ENCODE results near the gene PARP4.
"Not testable (repeated sequence)": the region's sequence is repeated elsewhere in the genome, so short reads cannot be mapped to it uniquely, and the experiment has no call there.

Gene PARP4

DNA sequence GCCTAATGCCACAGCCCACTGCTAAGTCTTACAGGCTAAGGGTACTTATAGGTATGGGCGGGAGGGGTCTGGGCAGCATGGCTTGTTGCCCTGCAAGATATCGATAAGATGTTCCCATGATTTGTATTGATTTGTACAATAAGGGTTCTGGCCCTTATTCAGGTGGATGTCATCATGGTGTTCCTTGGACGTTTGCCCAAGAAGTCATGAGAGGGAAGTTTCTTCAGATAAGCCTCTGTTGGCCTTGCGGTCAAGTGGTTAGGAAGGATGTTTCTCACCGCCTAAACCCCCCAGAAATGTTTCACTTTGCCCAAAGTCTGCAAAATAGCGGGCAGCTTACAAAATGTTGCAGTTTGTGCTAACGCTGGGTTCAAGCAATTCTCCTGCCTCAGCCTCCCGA, 7.3 kb downstream of the PARP4 start:
- DNase-seq, result no peak

DNA sequence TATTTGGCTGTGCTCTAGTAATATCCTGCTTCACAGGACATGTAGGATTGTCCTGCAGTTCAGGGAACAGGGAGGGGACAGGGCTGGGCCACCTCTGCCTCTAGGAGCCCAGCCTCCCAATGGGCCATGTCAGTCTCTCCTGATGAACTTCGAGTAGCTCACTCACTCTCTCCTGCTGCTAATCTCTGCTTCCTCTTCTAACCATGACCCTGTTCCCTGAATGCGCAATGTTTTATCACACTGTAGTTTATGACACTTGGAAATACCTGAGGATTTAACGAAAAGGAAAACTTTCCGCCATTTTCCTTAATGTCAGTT, 9.2 kb downstream of the PARP4 start:
- DNase-seq, result no peak

DNA sequence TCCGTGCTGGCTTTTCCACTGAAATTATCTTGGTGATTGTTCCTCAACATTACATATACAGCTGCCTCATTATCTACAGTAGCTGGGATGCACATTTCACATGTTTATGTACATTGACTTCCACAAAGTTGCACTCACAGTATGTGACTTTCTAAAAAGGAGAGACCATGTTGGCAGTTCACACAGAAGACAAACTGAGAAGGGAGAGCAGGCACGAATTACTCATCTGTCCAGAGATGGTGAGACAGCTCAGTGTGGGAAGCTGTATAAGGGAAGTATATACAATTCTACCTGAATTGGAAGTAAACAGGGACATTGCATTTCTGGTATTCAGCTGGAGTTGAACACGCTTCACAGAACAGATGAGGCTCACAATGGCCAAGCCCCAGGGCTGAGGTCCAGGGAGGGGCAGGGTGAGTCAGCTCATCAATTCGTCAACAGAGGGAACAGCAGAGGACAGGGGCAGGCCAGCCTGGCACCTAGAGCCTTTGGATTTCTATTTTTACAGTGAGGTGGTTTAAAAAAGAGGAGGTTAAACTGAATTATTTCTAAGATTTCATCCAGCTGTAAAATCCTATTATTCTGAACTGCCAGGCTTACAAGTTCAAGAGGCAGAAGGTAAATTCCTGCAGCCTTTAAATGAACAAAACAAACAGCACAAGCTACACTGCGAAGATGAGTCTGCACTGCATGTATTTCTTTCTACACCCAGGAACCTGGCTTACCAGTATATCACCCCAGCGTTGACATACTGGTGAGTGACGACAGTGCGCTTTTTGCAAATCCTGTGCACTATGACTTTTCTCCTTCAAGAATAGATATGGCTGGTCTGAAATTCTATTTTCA, 9.8 kb downstream of the PARP4 start:
- peak; percentile 8 for DNase-seq

DNA sequence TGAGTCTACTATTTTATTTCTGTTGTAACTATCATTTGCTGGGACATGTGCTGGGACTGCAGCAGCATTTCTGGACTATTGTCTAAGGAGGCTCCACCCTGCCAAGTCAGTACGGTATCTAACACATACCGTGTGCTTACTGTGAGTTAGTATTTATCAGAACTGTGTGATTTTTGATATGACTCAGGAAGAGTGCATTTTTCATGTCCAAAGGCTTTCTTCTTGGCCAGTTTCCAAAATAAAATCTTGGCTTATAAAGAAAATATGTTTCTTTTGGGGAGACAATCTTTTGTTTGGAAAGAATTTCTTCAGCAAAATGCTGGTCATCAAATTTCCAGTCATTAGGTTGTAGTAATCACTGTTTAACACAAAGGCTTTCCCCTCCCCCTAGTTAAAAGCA, 11.6 kb downstream of the PARP4 start:
- DNase-seq, result no peak

DNA sequence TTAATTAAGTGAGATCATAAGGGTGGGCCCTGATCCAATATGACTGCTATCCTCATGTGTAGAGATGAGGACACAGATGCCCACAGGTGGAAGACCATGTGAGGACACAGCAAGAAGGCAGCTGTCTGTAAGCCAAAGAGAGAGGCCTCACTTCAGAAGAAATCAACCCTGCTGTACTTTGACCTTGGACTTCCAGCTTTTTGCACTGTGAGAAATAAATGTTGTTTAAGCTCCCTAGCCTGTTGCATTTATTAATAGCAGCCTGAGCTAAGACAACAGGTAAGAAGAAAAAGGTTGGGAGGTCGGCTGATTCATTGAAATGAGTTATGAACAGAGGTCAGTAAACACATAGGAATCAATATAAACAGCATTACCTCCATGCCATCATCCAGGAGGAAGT, 14.8 kb downstream of the PARP4 start:
- no peak for DNase-seq

DNA sequence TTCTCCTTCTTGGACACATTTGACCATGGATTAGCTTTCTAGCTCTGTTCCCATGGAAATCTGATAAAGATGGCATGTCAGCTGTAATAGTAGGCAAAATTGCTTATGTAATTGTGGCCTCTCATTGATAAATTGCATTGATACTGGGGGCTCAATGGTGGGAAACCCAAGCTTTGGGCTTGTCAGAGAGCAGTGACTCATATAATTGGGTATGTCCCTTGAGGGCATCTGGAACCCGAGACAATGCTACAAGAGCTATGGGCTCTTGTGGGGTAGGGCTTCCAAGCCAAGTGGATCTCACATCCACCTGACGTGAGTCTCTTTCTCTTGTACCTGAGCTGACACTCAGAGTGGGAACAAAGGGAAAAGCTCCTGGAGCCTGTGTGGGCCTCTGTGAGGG, 16.3 kb downstream of the PARP4 start:
- DNase-seq, result not testable (repeated sequence)

DNA sequence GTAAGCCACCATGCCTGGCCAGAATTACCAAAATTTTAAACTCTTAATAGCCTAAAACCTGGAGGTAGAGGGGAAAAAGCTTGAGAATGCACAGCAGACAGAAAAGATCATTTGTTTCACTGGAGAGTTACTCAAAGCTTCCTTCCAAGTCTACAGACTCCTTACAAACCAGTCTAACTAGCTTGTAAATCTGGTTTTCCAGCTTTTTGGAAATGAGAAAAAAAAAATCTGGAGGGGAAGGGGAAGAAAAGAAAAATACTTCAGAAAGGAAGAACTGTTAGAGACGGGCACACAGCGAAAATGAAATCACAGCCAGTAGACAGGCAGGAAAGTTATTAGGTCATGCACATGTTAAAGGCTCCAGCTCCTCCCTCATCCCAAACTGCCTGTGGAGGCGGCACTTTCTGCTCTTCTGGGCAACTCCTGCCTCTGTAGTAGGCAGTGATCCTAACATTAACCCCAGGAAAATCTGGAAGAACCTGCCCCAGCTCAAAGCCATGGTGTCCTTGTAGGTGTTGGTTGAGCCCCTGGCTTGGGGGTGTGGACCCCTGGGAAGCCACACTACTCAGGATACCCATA, 17.3 kb downstream of the PARP4 start:
- no peak for DNase-seq

DNA sequence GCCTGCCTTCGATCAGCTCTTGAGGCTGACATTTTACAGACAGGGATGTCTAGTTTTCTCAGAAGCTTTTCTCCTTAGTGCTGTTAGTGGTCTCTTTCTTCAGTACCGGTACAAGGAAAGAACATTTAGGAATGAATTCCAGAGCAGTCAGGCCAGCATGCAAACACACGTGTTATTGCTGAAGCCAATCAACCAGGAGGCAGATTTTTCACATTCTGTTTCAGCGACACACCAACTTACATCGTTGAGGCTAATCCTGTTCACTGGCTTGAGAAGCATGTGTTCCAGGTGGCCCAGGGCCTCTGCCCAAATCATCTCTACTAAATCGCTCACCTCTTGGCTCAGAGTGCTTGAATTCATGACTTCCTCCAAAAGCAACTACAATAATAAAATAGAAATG, 19.2 kb downstream of the PARP4 start:
- DNase-seq, result no peak

DNA sequence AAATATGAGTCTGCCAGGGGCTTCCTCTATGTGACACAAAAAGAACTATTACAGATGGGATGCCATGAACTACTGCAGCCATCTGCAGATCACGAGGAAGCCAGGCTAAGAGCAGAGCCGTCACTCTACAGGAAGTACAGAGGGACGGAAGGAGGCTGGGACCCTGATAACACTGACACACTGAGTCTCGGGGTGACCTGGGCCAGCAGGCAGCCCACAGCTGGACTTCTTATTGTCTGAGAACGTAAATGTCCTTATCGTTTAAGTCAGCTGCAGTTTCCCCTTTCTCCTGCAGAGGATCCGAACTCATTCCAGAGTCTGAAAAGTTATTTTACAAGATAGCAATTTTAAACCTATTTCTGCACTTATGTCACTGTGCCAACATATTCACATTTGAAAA, 20.7 kb downstream of the PARP4 start:
- no peak for DNase-seq

DNA sequence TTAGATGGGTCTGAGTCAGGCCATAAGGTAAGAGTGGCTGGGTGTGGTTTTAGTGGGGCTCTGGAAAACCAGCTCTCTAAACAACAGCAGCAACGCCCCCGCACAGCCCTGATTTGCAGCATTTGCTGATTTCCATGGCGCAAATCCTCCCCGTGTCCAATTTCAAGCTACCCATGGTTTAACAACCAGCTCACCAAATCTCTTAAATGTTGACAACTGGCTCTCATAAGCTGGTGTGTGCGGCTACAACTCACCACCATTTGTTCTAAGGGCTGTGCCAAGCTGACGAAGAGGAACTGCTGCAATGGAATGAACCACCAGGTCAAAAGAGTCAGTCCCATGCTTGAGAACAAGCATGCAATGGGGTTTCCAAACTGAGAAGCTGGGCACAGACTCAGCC, 22.9 kb downstream of the PARP4 start:
- no peak for DNase-seq

DNA sequence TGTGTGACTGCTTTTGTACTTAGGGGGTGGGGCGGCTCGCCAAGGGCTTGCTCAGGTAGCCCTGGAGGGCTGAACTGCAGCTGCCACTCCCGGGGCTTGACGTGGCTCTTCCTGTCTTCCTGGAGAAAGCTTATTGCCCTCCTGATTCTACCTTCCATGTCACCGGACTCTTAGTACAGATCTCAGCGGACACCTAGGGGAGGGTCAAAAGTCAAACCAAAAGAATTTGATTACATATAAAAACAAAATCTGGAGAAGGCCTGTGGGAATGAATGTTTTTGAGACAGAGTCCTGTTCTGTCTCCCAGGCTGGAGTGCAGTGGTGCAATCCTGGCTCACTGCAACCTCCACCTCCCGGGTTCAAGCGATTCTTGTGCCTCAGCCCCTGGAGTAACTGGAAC, 24.5 kb downstream of the PARP4 start:
- DNase-seq, result not testable (repeated sequence)

DNA sequence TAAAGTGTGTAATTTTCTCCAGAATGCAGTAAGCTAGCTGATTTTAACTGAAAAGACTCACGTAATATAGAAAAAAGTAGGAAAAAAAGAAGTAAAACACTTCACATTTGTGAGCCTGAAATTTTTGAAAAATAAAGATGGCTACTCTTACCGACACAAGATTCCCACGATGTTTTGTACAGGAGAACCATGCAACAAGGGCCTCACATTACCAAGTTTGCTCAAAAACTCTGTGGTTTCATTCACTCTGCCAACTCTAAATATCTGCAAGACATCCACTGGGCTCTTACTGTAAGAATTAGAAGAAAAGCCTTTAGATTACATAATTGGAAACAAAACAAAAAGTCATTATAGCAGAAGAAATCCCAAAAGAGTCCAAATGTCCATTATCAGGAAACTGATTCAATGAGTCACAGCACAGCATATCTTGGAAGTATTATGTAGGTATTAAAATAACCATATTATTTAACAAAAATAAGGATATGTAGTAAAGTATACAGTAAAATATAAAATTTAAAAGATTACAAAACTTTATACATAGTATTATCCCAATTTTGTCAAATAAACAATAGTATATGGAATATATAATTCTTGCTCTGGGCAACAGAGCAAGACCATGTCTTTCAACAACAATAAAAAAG, 26.4 kb downstream of the PARP4 start:
- DNase-seq, result not testable (repeated sequence)

DNA sequence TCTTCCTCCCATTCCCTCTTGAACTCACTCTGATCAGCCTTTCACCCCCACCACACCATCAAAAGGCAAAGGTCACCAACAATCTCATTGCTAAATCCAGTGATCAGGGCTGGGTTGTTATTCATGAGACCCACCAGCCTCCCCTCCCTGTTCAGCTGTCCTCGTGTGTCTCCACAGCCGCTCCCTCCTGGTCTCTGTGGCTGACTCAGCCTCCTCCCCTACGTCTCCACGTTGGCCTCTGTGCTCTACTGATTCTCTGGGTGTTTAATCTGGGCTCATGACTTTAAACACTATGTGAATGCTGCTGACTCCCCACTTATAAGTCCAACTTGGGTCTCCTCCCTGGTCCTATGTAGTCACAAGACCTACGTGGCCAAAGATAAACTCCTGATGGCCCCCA, 38.9 kb downstream of the PARP4 start:
- DNase-seq, result no peak

DNA sequence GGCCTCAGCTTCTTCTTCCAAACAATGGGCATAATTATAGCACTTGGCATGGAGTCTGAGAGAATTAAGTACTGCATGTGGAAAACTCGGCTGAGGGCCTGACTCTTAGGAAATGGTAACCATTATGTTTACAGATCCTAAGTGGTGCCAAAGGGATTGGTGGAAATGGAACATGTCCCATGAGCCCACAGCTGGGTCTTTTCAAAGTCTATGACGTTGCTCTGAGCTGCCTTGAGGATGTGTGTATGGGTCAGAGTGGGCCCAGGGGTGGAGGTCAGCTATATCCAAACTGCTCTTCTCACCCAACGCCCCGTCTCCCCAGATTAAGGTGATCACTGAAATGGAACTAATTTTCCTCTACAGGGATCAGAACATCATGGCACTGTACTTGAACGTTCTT, 40.4 kb downstream of the PARP4 start:
- DNase-seq, result not testable (repeated sequence)

DNA sequence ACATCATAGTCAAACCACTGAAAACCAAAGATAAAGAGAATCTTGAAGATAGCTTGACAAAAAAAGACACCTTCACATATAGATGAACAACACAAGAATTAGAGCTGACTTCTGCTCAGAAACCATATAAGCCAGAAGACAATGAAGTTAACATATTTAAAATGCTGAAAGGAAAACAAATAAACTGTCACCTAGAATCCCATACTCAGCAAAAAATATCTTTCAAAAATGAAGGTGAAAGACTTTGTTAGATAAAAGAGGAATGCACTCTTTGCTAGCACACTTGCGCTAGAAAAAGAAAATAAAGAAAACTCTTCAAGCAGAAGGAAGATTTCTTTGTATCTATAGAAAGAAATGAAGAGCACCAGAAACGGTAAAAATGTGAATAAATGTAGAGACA, 49.5 kb downstream of the PARP4 start:
- no peak for DNase-seq

DNA sequence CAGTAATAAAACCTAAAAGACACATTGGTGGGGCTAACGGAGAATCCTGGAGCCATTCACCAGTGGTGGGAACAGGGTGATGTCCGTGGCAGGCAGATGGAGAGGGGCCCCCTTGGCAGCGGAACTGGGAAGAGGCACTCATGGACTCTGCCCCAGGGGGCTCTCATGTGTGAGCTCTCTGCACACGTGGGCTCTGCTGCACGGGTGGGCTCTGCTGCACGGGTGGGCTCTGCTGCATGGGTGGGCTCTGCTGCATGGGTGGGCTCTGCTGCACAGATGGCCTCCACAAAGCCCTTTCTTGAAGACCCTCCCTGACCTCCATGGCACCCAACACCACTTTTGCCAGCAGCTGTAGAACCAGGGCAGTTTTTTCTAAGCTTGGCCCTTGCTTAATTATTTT, 52.3 kb downstream of the PARP4 start:
- DNase-seq, result no peak

DNA sequence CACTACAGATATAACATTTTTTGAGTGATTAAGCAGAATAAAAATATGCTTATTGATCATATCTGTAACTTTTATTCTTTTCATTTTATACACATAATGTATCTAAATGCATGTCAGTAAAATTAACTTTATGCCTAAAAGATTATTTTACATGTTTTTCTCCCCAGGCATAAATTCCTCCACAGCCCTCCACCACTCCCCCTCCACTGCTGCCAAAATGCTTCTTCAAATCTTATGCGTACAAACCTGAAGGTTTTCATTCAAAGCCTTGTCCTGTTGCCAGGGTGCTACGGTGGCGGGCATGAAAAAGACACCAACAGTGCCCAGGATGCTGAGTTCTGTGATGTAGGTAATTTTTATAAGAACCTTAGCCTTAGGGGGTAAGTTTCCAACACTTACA, 52.9 kb downstream of the PARP4 start:
- DNase-seq, result no peak

DNA sequence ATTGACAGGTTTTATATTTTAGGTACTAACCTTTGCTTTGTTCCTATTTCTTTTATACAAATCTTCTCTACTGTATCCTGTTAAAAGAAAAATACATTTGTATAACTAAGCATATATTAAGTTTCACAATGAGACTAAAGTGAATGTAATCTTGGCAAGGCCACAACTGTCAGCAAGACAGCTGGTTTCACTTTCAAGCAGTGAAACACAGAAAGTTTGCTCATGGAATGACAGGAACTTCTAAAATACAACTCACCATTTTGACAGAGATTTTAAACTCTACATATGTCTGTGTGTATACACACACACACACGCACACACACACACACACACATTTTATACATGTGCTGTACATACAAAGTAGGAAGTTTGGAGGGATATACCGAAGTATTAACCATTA, 53.3 kb downstream of the PARP4 start:
- no peak for DNase-seq

DNA sequence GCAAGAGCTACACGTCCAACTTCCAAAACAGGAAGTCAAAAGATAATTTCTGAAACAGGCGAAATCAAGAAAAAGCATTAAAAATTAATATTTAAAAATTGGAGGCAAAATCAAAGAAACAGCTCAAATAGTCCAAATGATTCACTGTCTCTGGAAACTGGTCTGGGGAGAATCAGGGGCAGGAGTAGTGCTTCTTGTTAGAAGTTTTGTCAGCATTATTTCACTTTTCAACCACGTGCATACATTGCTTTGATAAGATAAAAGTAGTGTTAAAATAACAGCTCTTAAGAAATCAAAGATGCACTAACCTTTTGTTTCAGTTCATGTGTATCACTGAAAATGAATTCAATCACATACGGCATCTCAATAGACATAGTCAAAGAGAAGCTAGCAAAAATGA, 53.8 kb downstream of the PARP4 start:
- DNase-seq, result no peak

DNA sequence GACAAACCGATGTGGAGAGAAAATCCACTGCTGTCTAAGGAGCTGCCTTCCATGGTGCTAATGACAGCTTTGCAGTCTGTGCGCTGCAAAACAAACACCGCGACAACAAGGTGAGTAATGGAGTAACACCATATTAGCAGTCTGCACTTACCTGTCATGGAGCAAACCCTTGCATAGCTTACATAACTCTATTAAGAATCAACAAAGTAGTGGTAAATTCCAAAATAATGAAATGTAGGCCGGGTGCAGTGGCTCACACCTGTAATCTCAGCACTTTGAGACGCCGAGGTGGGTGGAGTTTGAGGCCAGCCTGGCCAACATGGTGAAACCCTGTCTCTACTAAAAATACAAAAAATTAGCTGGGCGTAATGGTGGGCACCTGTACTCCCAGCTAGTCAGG, 56.2 kb downstream of the PARP4 start:
- no peak for DNase-seq

DNA sequence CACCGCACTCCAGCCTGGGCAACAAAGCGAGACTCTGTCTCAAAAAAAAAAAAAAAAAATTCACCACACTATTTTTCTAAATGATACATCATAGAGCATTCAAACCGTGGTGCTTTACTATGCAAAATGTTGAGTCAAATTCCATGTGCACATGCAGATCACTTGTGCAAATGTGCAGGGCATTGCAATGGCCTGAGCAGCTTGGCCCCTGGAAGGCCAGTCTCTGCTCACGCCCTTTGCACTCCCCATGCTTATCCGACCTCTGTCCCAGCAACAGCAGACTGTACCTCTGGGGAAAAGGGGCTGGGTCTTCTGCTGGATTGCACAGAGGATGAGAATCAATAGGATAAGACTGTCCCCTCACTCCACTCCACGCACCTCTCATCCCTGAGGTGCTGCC, 58.5 kb downstream of the PARP4 start:
- DNase-seq, result no peak

DNA sequence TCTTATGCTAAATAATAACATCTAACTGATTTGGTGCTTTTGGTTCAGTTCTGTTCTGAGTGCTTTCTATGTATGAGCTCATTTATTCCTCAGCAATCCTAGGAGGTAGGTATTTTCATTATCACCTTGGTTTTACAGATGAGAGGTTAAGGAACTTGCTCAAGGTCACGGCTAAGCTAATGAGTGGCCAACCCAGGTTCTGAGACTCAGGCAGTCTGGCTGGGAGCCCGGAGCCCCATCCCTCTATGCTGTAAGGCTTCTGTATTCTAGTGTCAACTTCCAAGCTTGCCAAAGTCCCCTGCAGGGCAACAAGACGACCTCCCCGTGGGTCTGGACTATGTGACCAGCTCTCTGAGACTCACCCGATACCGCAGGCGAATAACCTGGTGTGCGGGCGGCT, 60.5 kb downstream of the PARP4 start:
- no peak for DNase-seq

DNA sequence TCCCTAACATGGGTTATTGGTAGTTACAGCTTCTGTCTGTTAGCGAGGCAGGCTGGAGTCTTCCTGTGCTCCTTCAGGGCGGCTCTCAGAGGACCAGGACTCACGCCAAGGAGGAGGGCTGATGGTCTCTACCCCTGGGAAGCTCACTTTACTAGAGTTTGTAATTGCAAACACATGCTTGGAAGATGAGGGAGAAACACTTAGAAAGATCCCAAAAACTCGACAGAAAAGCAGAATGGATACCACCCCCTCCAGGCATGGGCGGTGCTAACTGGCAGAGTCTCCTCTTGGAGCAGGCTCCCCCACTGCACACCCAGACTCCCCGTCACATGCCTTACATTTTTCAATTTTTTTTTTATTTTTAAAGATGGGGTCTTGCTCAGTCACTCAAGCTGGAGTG, 62.0 kb downstream of the PARP4 start:
- DNase-seq, result no peak

DNA sequence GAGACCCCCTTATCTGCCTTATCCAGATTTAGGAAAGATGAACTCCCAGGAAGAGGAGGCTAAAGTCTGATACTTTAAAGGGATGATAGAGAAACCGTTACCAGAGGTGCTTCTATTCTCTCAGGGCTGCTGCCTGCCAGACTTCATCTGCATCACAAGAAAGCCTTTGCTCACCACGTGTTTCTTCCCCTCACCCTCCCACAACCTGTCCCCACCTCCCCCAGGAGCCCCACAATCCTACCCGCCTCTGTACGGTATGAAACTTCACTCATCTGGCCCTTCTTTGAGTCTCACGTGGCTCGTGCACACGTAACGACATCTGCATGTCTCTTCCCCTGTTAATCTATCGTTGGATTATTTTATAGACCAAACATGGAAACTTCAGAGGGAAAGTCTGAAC, 67.7 kb downstream of the PARP4 start:
- not testable (repeated sequence) for DNase-seq

DNA sequence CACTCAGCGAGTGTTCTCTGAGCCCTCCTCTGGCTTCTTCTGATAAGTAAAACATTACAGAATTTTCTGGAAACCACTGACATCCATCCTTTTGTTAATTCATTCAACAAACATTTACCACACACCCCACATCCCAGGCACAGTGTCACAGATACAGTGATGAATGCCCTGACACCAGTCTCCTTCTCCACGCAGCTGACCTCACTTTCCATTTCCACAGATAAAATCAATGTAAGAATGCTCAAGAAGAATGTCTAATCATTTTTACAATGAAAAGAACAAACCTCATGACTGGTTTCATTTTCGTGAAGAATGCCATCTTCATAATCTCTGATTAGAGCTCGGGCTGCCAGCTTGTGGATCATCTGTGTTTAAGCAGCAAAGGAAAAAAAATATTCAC, 69.2 kb downstream of the PARP4 start:
- DNase-seq, result no peak
